HG03064 (cell line): ENCODE data around the gene ZDHHC15.
"Not testable (repeated sequence)": the region's sequence is repeated elsewhere in the genome, so short reads cannot be mapped to it uniquely, and the experiment has no call there.

Experiments used
- ATAC-seq: cut with Tn5 transposase; IDR thresholded peaks from one replicate; pipeline ENCODE4 v1.9.1; 2021; ENCODE audit warnings: low read depth; ENCODE audit not compliant: unreplicated experiment

The ZDHHC15 gene, protein sequence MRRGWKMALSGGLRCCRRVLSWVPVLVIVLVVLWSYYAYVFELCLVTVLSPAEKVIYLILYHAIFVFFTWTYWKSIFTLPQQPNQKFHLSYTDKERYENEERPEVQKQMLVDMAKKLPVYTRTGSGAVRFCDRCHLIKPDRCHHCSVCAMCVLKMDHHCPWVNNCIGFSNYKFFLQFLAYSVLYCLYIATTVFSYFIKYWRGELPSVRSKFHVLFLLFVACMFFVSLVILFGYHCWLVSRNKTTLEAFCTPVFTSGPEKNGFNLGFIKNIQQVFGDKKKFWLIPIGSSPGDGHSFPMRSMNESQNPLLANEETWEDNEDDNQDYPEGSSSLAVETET

DNA sequence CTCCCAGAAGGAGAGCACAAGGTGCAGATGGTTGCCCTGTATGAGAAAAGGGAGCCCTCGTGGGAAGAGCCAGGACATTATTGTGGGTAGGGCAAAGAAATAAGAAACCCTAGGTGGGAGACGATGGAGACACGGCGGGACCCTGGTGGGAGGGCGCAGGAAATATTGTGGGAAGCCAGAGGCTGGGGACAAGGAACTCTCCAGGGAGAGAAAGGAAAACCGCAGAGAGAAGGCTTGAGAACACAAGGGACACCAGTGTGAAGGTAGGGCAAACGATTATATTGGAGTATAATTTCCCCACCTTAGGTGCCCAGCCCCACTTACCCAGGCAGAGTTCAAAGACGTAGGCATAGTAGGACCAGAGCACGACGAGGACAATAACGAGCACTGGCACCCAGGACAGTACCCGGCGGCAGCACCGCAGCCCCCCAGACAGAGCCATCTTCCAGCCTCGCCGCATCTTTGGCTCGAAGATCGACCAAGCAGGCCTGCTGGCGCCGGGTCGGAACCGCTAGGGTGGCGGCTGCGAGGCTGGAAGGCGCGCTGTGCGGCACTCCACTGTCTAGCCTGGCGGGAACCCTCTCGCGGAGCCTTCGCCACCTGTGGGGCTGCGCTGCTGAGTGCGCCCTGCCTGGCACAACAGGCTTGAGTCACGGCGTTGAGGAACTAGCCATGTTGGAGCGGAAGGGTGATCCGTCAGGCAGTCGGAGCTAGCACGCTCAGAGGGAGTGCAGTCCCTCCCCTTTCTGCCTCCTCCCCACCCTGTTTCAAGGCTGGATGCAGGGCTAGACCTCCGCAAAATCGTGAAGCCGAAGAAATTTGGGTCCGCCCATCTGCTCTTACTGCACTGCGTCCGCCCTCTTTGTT lies at the start of gene ZDHHC15:
TSS of gene ZDHHC15 (minus strand) at position 473 of the 867 bp plus-strand sequence. CDS start at position 460, 13 bp downstream.
- ATAC-seq = no peak

DNA sequence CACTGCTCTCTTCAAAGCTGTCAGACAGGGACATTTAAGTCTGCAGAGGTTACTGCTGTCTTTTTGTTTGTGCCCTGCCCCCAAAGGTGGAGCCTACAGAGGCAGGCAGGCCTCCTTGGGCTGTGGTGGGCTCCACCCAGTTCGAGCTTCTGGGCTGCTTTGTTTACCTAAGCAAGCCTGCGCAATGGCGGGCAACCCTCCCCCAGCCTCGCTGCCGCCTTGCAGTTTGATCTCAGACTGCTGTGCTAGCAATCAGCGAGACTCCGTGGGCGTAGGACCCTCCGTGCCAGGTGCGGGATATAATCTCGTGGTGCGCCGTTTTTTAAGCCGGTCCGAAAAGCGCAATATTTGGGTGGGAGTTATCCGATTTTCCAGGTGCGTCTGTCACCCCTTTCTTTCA lies 37.7 kb upstream of the ZDHHC15 start:
- not testable (repeated sequence) for ATAC-seq

DNA sequence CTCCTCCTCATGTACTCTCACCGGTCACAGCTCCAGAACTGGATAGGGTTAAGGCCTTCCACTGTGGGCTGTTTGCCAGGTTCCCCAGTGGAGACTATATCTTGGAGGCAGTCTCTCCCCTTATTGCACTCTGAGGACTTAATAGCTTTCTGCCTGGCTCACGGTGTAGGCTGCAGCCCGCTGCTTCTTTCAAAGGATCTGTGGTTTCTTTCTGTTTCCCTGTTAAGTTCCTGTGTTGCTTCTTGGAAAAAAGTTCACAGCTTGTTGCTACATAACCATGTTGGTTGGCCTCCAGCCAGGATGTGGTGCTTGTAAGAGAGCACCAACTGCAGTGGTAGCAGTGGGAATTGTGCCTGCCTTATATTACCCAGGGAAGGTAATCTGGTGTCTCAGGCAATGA lies 24.9 kb upstream of the ZDHHC15 start:
- ATAC-seq = no peak

DNA sequence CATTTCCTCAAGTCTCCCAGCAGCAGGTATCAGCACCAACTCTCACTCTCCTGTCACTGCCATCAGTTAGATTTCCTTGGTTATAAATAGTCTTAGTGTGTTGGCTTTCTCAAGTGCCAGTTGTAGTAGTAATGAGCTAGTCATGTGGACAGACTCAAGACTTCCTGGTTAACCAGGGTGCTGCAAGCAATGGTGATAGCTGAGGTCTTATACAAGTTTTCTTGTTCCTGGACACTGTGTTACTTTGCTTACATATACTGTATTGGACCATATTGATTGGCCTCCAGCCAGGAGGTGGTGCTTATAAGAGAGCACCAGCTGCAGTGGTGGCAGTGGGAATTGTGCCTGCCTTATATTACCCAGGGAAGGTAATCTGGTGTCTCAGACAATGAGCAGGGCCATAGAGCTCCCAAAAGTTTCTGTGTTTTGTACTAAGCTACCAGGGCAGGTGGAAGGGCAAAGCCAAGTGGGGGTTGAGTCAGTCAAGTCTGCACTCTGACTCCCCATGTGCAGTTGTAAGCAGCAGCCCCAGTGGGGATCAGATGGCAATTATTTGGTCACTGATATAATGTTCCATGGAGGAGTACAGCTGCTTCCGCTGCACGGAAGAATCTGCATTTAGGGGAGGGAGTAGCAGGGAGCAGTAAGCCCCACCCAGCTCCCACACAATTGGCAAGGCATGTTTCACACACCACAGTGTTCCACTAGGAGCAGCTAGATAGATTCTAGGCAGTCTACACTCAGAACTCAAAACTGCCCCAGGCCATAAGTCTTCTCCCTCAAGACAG lies 24.1 kb upstream of the ZDHHC15 start:
- ATAC-seq = no peak

DNA sequence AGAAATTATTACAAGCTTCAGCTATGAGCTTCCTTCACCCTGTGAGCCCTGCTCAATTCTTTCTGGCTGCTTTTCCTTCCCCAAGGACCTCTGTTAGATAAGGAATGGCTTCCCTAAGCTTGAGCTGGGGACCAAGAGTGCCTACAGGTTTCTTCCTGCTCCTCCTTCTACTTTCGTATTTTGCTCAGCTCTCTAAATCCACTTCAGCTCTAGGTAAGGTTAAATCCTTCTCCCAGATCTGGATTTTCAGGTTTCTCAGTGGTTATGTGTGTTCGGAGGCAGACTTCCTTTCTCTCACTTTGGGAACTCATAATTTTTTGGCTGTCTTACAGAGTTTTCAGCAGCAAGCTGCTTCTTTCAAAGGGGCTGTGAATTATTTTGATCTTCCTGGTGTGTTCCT lies 21.9 kb upstream of the ZDHHC15 start:
- no peak for ATAC-seq

DNA sequence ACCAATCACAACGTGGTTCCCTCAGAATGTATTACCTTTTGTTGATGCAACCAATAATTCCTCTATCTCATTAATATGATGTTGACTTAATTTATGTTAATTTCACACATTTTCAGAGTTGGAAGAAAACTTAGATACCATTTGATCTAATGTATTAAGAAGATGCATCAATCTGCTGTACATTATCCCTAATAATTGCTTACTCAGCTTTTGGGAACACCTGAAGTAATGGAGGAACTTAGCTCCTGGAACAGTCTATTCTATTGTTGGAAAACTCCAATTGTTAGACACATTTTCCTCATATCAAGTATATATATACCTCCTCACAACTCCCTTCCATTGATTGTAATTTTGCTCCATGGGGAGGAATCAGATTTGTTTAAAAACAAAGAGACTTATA lies 38.9 kb downstream of the ZDHHC15 start:
- no peak for ATAC-seq

DNA sequence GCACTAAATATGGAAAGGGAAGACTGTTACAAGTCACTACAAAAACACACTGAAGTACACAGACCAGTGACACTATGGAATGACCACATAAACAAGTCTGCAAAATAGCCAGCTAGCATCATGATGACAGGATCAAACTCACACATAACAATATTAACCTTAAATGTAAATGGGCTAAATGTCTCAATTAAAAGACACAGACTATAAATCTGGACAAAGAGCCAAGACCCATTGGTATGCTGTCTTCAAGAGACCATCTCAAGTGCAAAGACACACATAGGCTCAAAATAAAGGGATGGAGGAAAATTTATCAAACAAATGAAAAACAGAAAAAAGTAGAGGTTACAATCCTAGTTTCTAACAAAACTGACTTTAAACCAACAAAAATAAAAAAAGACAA lies 61.1 kb downstream of the ZDHHC15 start:
- not testable (repeated sequence) for ATAC-seq

DNA sequence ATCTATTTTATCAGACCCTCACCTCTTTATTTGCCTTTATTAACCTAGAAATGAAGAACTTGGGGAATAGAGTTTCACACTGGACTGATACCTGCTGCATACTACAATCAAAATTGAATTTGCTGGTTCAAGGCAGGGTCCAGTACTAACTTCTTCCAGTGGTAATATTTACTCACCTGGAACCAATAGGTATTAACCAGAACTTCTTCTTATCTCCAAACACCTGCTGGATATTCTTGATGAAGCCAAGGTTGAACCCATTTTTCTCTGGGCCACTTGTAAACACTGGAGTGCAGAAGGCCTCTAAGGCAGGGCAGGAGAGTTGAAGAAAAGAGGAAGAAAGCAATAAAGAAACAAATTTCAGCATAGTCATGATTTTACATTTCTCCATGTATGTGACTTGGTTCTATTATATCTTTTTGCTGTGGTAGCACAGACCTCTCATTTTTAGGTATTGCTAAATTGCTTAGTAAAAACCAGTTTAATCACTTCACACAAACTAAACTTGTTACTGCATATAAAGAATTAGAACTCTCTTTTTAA lies 101.1 kb downstream of the ZDHHC15 start:
- no peak for ATAC-seq

DNA sequence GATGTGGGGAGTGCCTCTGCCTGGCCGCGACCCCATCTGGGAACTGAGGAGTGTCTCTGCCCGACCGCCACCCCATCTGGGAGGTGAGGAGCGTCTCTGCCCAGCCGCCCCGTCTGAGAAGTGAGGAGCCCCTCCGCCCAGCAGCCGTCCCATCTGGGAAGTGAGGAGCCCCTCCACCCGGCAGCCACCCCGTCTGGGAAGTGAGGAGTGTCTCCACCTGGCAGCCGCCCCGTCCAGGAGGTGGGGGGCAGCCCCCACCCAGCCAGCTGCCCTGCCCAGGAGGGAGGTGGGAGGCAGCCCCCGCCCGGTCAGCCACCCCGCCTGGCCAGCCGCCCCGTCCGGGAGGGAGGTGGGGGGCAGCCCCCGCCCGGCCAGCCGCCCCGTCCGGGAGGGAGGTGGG lies 115.7 kb downstream of the ZDHHC15 start:
- ATAC-seq = not testable (repeated sequence)

DNA sequence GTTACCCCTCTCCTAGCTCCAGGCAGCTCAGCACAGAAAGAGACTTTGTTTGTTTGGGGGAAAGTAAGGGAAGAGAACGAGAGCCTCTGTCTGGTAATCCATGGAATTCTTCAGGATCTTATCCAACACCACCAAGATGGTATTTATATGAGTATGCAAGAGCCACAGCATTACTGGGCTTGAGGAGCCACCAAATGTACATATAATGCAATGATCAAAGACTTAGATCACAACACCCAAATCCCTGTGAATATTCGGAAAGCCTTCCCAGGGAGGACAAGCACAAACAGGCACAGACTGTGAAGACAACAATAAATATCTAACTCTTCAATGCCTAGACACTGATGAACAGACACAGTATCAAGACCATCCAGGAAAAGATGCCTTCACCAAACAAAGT lies 132.4 kb downstream of the ZDHHC15 start:
- ATAC-seq = no peak

DNA sequence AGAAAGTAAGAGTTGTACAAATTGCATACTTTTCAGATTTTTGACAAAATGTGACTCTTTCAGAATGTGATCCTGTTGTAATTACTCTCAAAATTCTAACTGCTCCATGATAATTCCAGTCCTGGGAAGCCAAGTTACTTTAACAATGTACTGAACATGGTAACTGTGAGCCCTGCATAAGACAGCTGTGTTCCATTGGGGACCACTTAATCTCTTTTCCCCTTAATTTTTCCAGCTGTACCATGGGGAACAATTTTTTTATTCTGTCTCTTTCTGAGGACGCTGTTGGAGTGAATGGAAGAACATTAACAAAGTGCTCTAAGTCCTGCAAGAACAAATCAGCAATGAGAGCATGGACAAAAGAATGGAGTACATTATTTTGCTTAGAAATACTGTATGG lies 153.1 kb downstream of the ZDHHC15 start:
- no peak for ATAC-seq

DNA sequence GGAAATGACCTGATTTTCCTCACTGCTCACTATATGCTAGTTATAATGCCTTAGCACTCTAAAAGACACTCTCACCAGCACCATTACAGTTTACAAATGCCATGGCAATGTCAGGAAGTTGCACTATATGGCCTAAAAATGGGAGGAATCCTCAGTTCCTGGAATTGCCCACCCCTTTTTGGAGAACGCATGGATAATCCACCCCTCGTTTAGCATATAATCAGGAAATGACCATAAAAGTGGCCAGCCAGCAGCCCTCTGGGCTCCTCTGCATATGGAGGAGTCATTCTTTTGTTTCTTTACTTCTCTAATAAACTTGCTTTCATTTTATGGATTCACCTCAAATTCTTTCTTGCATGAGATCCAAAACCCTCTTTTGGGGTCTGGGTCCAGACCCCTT lies 156.0 kb downstream of the ZDHHC15 start:
- no peak for ATAC-seq

DNA sequence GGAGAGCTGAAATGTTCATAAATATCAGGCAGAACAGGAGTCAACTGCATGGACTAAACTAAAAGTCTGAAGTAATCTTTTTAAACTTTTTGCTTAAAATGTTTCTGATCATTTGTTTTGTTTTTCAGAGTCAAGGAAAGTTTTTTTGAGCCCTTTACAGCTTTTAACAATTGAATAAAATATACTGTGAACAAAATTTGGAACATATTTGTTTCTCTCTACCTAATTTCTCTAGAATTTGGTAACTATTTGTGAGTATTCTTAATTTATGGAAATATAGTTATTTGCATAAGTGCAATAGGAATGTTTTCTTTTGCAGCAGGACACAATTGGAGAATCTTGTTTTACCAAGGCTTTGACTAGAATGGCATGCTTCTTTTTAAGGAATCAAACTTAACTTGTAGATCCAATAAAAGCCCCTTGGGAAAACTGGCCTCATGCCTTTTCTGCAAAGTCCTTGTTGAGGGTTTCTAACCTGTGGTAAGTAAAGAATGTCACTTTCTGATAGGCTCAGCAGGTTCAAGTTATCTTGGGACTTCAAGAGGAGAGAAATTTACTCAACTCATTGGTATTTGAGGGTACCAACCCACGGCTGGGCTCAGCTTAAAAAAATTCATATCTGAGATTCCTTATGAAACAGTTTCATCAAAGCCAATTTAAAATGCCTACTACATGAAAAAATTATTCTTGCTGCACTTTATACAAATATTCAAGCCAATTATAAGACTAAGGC lies 157.4 kb downstream of the ZDHHC15 start:
- no peak for ATAC-seq

DNA sequence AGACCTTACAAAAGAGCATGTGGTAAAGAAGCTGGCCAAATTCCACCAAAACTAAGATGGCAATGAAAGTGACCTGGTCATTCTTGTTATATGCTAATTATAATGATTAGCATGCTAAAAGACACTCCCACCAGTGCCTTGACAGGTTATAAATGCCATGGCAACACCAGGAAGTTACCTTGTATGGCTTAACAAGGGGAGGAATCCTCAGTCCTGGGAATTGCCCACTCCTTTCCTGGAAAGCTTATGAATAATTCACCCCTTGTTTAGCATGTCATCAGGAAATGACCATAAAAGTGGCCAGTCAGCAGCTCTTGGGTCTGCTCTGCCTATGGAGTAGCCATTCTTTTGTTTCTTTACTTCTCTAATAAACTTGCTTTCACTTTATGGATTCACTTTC lies 161.0 kb downstream of the ZDHHC15 start:
- ATAC-seq = no peak

DNA sequence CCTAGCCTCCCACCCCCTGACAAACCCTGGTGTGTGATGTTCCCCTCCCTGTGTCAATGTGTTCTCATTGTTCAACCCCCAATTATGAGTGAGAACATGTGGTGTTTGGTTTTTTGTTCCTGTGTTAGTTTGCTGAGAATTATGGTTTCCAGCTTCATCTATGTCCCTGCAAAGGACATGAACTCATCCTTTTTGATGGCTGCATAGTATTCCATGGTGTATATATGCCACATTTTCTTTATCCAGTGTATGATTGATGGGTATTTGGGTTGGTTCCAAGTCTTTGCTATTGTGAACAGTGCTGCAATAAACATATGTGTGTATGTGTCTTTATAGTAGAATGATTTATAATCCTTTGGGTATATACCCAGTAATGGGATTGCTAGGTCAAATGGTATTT lies 174.2 kb downstream of the ZDHHC15 start:
- not testable (repeated sequence) for ATAC-seq

DNA sequence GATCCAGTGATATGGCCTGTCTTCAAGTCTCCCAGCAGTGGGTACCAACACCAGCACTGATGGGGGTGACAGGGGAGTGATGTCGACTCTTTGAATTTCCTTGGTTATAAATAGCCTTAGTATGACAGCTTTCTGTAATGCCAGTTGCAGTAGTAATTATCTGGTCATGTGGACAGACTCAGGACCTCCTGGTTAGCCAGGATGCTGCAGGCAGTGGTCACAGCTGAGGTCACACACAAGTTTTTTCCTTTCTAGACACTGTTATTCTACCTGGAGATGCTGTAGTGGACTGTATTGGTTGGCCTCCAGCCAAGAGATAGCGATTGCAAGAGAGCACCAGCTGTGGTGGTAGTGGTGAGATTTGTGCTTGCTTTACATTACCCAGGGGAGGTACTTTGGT lies 185.3 kb downstream of the ZDHHC15 start:
- no peak for ATAC-seq

DNA sequence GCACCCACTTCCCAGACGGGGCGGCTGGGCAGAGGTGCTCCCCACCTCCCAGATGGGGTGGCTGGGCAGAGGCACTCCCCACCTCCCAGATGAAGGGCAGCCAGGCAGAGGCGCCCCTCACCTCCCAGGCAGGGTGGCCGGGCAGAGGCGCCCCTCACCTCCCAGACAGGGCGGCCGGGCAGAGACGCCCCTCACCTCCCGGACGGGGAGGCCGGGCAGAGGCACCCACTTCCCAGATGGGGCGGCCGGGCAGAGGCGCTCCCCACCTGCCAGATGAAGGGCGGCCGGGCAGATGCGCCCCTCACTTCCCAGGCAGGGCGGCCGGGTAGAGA lies 187.7 kb downstream of the ZDHHC15 start:
- ATAC-seq = no peak

DNA sequence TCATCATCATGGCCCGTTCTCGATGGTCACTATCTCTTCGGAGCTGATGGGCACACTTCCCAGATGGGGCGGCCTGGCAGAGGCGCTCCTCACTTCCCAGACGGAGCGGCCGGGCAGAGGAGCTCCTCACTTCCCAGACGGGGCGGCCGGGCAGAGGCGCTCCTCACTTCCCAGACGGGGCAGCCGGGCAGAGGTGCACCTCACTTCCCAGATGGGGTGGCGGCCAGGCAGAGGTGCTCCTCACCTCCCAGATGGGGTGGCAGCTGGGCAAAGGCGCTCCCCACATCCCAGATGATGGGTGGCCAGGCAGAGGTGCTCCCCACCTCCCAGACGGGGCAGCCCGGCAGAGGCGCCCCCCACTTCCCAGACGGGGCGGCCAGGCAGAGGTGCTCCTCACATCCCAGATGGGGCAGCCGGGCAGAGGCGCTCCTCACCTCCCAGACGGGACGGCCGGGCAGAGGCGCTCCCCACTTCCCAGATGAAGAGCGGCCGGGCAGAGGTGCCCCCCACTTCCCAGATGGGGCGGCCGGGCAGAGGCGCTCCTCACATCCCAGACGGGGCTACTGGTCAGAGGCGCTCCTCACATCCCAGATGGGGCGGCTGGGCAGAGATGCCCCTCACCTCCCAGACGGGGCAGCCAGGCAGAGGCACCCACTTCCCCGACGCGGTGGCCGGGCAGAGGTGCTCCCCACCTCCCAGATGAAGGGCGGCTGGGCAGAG lies 188.3 kb downstream of the ZDHHC15 start:
- ATAC-seq = not testable (repeated sequence)

DNA sequence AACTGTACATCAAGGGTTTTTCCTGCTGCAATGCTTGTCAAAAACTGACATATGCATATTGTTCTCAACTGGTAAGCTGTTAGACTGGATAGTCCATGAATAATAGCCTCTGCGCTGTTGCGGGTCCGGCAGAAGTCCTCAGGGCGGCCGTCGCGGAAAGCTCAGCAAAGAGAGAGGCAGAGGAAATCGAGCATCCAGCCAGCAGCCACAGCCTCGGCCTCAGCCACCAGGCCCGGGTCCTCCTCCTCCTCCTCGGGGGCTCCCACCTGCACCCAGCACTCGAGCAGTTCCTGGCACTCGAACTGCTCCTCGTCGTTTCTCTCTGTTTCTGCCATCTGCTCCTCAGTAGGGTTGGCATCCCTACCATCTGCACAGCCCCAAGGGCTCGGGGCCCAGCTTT lies 195.2 kb downstream of the ZDHHC15 start:
- no peak for ATAC-seq
